ENCODE results near the gene CDY1B.
"Not testable (repeated sequence)": the region's sequence is repeated elsewhere in the genome, so short reads cannot be mapped to it uniquely, and the experiment has no call there.

Gene CDY1B

GRCh38 chrY:24047919-24048318, at the start of gene CDY1B:
Gene CDY1B, minus strand, starts transcription at chrY:24048019. Its CDS starts 331 bp downstream, at chrY:24047688.
- not testable (repeated sequence) for H3K4me3 ChIP-seq, H3K27ac ChIP-seq

- not testable (repeated sequence) for H3K27ac ChIP-seq, H3K4me3 ChIP-seq
Measured at GRCh38 chrY:24049525-24049924, 1.7 kb upstream of the CDY1B start.

- not testable (repeated sequence) for H3K4me3 ChIP-seq, H3K27ac ChIP-seq
Measured at GRCh38 chrY:24043209-24043608, 4.6 kb downstream of the CDY1B start.

DNA sequence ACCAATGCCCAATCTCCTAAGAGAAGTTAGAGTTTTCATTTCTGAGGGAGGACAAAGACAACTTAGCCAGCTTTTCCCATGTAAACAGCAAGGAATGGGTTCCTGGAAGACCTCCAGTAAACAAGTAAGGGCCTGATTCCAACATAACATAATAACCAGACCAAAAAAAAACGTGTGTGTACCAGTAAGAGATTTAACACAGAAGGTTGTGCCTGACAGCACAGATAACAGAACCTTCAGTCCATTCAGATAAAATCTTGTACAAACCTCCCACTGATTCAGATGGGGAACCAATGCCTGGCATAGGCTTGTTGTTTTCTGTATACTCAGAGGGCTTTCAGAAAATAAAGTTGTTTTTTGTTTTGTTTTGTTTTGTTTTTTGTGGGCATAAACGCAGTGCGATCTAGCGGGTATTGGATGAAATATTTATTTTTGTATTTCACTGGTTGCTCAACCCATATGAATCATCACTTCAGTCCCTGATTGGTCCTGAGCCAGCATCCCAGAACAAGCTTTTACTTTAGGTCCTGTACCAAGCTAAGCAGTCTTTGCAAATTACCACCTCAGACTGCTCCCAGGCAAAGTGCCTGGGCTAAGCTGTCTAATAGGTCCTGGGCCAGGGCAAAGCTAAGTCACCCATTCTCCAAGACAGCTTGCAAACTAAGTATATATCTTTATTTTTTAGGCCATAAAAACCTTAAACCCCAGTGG, 8.7 kb downstream of the CDY1B start:
- H3K27ac ChIP-seq, H3K4me3 ChIP-seq: not testable (repeated sequence)

GRCh38 chrY:24026212-24027103, 21.4 kb downstream of the CDY1B start:
- not testable (repeated sequence) for H3K27ac ChIP-seq, H3K4me3 ChIP-seq
